Inferior parietal cortex (tissue), 1 donor: Measurements from ENCODE around the gene ZNF519.
"Not testable (repeated sequence)": the region's sequence is repeated elsewhere in the genome, so short reads cannot be mapped to it uniquely, and the experiment has no call there.

Experiments used
- DNase-seq: peaks from one replicate; pipeline ENCODE4 v3.0.0-alpha.2; 2016; ENCODE audit errors: extremely low spot score

Gene ZNF519

GRCh38 chr18:14132271-14132700 lies at the start of gene ZNF519:
TSS of gene ZNF519 (minus strand) at chr18:14132435. CDS start at chr18:14132277, 158 bp downstream.
- peak; percentile 94 for DNase-seq

DNA sequence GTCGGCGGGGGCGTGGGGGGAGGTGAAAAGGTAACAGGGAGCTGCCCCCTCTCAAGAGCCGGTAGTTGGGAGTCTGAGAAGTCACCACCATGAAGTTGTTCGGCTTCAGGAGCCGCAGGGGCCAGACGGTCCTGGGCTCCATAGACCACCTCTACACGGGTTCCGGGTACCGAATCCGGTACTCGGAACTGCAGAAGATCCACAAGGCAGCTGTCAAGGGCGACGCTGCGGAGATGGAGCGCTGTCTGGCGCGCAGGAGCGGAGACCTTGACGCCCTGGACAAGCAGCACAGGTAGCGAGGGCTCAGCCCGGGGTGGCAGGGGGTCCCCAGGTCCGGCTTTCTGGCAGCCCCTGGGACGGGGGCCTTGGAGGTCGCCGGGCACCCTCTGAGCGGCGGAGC lies 47.1 kb upstream of the ZNF519 start:
- DNase-seq: no peak

- peak; percentile 41 for DNase-seq
Observed at GRCh38 chr18:14178321-14179196, 46.3 kb upstream of the ZNF519 start.

DNA sequence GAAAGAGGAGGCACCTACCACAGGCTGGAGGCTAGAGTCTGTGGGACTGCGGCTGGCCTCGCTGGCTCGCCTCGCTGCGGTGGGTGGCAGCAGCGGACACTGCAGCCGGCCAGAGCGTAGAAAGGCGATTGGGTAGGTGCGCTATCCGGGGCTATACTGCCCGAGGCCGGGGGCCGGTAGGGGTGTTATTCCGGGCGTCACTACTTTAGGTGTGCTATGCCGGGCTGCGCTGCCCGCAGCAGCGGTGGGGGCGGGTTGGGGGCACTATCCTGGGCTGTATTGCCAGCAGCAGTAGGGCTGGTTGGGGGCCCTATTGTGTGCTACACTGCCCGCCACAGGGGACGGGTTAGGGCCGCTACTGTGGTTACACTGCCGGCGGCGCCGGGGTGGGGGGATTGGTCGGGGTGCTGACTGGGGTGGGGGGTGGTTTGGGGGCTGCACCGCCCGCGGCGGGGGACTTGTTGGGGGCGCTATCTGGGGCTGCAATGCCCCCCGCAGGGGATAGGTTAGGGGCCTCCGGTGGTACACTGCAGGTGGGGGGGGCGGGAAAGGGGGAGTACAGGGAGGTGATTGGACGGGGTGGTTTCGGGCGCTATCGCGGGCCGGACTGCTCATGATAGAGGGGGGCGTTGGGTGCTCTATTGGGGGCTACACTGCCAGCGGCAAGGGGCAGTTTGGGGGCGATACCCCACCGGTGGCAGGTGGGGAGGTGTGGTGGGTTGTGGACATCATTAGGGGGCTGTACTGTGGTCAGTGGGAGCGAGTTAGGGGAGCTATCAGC lies 45.5 kb upstream of the ZNF519 start:
- DNase-seq: not testable (repeated sequence)

DNA sequence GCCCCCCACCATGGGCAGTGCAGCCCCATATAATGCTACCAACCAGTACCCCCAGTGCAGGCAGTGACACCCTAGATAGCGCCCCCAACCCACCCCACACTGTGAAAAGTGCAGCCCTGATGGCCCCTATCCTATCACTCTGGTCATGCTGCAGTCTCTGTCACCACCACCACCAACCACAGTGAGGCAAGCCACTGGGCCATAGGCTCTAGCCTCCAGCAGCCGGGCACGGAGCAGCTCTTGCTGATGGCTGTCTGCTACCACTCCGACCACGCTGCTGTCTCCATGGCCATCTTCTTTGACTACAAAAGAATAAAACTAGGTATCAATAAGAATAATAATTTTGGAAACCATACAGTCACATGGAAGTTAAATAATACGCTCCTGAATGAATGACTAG lies 43.2 kb upstream of the ZNF519 start:
- not testable (repeated sequence) for DNase-seq

DNA sequence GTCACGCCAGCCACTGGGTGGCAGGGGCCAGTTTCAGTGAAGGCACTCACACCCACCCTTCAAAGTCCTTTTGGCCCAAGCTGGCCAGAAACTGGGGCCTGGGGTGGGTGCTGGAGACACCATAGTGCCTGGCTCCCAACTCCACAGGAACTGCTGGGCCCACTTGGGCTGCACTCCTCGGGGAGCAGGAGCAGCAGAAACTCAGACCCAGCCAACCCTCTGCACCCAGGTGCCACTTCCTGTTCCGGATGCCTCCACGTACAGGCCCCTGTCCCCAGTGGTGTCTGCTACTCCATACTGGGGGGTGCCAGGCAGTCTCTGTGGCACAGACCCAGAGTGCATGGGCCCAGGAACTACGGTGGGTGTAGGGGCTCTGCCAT lies 42.5 kb upstream of the ZNF519 start:
- no peak for DNase-seq

DNA sequence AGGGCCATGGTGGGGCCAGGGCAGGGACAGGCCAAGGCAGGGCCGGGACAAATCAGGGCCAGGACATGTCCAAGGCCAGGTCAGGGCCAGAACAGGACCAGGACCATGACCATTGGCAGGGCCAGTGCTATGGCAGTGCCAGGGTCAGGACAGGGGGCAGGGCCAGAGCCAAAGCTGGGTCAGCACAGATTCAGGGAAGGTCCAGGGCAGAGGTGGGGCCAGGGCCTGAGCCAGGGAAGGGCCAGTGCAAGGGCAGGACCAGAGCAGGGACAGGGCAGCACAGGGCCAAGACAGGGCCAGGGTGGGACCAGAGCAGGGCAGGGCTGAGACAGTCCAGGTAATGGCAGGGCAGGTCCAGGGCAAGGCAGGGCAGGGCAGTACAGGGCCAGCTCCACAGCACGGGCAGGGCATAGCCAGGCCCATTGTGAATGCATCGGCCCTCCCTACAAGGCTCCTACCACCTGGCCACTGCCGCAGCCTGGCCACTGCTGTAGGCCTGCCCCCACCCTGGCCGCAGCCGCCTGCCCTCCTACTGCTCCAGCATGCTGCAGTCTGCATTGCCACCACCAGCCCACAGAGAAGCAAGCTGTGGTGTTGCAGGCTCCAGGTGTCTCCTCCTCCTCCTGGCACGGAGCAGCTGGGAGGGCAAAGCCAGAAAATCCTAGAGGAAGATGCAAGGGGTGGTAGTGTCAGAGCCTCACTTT lies 41.9 kb upstream of the ZNF519 start:
- not testable (repeated sequence) for DNase-seq

GRCh38 chr18:14173116-14173951 lies 41.1 kb upstream of the ZNF519 start:
- DNase-seq: not testable (repeated sequence)

DNA sequence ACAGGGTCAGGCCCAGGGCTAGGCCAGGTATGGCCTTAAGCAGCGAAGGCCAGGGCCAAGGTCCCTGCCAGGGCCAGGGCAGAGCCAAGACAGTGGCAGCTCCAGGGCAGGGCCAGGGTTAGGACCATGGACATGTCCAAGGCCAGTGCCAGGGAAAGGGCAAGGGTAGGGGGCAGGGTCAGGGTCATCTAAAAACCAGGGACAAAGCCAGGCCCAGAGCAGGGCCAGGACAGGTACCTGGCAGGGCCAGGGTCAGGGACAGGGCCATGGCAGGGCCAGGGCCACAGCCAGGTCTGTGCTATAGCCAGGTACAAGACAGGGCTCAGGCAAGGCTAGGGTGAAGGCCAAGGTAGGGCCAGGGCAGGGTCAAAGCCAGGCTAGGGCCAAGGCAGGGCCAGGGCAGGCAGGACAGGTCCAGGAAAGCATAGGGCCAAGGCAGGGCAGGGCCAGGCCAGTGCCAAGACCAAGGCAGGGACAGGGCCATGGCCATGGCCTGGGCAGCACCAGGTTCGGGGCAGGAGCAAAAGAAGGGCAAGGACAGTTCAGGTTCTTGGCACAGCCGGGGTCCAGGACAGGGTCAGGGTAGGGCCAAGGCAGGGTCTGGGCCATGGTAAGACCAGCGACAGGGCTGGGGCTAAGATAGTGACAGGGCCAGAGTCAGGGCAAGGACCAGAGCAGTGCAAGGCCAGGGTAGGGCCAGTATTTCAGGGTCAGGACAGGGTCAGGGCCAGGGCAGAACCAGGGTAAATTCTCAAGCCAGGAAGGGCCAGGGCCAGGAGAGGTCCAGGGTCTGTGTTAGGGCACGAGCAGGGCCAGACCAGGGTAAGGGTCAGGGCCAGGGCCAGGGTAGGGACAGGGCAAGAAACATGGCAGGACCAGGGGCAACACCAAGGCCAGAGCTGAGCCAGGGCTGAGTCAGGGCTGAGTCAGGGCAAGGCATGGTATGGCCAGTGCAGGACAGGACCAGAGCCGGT lies 40.2 kb upstream of the ZNF519 start:
- not testable (repeated sequence) for DNase-seq

GRCh38 chr18:14171301-14172141 lies 39.3 kb upstream of the ZNF519 start:
- not testable (repeated sequence) for DNase-seq

GRCh38 chr18:14170367-14171036 lies 38.3 kb upstream of the ZNF519 start:
- not testable (repeated sequence) for DNase-seq

DNA sequence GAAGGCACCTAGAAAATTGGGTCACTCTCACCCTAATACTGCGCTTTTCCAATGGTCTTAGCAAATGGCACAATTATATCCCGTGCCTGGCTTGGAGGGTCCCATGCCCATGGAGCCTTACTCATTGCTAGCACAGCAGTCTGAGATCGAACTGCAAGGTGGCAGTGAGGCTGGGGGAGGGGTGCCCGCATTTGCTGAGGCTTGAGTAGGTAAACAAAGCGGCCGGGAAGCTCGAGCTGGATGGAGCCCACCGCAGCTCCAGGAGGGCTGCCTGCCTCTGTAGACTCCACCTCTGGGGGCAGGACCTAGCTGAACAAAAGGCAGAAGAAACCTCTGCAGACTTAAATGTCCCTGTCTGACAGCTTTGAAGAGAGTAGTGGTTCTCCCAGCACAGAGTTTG lies 30.7 kb upstream of the ZNF519 start:
- not testable (repeated sequence) for DNase-seq

DNA sequence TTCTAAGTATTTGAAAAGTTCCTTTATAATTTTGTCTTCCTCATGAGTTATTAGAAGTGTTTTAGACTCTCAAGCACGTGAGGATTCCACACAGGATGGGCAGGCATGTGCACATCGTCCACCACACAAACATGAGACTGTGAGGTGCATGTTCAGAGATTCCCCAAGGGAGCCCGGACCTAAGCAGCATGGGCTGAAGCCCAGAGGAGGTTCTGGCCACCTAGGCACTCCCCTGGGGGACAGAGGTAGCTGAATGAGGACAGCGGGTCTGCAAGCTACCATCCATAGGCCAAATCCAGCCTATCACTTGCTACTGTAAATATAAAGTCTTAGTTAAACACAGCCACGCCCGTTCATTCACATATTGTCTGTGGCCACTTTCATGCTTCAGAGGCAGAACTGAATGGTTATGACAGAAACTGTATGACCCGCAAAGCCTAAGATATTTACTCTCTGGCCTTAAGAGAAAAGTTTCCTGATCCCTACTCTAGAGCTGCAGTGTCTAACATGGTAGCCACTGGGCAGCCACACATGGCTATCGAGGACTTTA lies 19.4 kb upstream of the ZNF519 start:
- not testable (repeated sequence) for DNase-seq

- not testable (repeated sequence) for DNase-seq
Observed at GRCh38 chr18:14150766-14151165, 18.5 kb upstream of the ZNF519 start.

DNA sequence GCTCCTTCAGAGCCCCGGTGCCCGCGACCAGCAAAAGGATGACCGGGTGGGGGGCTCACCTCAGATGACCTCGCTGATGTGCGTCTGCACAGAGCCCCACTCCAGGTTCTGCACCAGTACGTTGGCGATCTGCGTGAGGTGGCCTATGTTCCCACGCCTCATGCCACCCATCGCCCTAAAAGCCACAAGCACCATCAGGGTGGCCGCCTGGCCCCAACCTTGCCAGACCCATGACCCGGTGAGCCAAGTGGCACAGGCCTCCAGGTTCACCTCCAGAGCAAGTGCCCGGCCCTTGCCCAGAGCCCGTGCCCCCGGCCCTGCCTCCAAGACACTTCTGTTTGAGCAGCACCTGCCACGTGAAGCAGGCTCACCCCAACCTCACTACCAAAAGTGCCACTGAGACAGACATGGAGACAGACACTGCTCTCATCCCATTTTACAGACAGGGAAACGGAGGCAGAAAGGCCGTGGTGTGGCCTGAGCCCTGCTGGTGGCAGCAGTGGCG lies 17.7 kb upstream of the ZNF519 start:
- not testable (repeated sequence) for DNase-seq

DNA sequence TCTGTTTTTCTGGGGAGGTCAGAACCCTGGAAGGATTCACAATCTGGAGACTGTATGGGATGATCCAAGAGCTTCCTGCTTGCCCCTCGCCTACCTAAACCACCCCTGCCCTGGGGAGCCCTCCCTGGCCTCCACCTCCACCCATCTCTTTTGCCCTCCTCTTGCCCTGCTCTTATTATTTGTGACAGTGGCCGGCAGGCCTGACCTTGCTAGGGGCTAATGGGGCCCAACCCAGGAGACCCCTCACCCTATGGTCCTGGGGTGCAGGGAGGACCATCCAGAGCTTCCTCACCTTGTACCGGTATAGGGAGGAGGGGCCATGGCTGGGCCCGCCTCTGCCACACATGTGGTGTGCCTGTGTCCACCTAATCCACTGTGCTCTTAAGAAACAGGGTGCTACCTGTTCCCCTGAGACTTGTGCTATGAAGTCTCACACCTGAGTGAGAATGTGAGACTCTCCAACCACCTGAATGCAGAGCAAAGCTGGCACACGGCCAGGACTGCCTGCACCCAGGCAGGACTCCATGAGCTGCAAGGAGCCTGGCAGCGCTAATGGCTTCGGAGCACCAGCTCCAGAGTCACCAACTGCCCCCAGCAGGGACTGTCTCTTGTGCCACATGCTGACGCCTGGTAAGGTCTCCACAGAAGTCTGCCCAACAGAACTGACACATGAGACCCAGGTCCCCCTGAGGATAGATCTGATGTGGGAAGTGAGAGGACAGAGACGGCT lies 17.1 kb upstream of the ZNF519 start:
- DNase-seq: not testable (repeated sequence)
